ENCODE measurements around the gene OGFOD2.
A peak's percentile ranks its signal among the peaks of the same experiment; 100 is the strongest.

DNA sequence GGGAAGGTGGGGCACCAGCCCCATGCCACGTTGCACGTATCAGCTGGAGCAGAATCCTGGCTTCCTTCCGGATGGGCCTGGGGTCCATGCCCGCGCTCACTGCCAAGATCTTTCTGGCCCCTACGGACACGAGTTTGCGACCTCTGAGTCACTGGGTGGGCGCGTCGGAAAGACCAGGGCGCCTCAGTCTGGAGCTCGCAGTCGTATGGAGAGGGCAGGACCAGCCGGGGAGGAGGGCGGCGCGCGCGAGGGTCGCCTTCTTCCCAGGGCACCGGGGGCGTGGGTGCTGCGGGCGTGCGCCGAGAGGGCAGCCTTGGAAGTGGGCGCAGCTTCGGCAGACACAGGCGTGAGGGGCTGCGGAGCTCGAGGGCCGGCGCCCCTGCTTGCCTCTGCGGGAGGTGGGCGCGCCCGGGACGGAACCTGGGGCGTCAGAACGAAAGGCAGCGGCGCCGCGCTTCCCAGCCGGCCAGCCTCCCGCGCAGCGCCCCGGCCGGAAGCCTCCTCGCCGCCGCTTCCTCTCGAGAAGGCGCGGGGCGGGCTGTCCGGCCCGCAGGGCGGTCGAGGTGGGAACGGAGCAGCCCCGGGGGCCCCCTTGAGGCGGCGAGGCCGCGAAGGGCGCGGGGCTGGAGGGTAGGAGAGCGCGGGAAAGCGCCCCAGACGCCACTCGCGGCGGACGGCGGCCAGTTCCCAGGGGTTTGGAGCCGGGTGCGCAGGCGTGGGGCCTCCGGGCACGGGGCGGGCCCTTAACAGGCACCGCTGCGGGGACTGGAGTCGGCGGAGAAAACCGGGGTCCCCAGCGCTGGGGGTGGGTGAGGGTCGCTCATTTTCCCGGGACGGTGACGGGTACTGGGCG, 5.4 kb downstream of the OGFOD2 start, which contains the start of gene ARL6IP4:
- TF ChIP-seq FIP1L1 (IDR thresholded peaks at IDR 0.05; ENCODE audit: borderline replicate concordance, insufficient read depth, low read depth, low read length) (0 out of 2 replicates have a peak, but pooled peaks have one; percentile 16), HNF4G (IDR thresholded peaks at IDR 0.05; ENCODE audit: borderline replicate concordance, low read depth, low read length) (no peak), HNF4G (CRISPR knock-in tag; IDR thresholded peaks at IDR 0.05; ENCODE audit: borderline replicate concordance, low read depth) (peak; percentile 32; the same call in 1 of the 2 replicates), RERE (CRISPR knock-in tag; IDR thresholded peaks at IDR 0.05; ENCODE audit: low read depth) (no peak), ATF7 (IDR thresholded peaks at IDR 0.05) (no peak), ATF7 (CRISPR knock-in tag; IDR thresholded peaks at IDR 0.05) (no peak), ZFP1 (CRISPR knock-in tag; IDR thresholded peaks at IDR 0.05) (no peak), KDM1A (CRISPR knock-in tag; IDR thresholded peaks at IDR 0.05) (no peak), SP2 (CRISPR knock-in tag; IDR thresholded peaks at IDR 0.05) (peak; percentile 54; the same call in 1 of the 2 replicates), MAFF (IDR thresholded peaks at IDR 0.05; ENCODE audit: low read depth, low read length) (no peak), STAT5B (CRISPR knock-in tag; IDR thresholded peaks at IDR 0.05) (no peak), EP300 (IDR thresholded peaks at IDR 0.05; ENCODE audit: low read depth in 2 of 2, low read length in 2 of 2) (no peak), EP300 (CRISPR knock-in tag; IDR thresholded peaks at IDR 0.05; ENCODE audit: borderline replicate concordance) (no peak), RXRA (CRISPR knock-in tag; IDR thresholded peaks at IDR 0.05) (0 out of 2 replicates have a peak, but pooled peaks have one; percentile 14)
- TF ChIP-seq, protein P1, sequence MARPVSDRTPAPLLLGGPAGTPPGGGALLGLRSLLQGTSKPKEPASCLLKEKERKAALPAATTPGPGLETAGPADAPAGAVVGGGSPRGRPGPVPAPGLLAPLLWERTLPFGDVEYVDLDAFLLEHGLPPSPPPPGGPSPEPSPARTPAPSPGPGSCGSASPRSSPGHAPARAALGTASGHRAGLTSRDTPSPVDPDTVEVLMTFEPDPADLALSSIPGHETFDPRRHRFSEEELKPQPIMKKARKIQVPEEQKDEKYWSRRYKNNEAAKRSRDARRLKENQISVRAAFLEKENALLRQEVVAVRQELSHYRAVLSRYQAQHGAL (CRISPR knock-in tag; IDR thresholded peaks at IDR 0.05; ENCODE audit: not compliant biosample characterization), result no peak
- TF ChIP-seq, protein P2, sequence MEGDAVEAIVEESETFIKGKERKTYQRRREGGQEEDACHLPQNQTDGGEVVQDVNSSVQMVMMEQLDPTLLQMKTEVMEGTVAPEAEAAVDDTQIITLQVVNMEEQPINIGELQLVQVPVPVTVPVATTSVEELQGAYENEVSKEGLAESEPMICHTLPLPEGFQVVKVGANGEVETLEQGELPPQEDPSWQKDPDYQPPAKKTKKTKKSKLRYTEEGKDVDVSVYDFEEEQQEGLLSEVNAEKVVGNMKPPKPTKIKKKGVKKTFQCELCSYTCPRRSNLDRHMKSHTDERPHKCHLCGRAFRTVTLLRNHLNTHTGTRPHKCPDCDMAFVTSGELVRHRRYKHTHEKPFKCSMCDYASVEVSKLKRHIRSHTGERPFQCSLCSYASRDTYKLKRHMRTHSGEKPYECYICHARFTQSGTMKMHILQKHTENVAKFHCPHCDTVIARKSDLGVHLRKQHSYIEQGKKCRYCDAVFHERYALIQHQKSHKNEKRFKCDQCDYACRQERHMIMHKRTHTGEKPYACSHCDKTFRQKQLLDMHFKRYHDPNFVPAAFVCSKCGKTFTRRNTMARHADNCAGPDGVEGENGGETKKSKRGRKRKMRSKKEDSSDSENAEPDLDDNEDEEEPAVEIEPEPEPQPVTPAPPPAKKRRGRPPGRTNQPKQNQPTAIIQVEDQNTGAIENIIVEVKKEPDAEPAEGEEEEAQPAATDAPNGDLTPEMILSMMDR (CRISPR knock-in tag; IDR thresholded peaks at IDR 0.05), result no peak; the same call in 1 of the 2 replicates

Measured in HepG2 (cell line).